GM19468 (cell line): ENCODE data around the gene ZNF320.
"Not testable (repeated sequence)": the region's sequence is repeated elsewhere in the genome, so short reads cannot be mapped to it uniquely, and the experiment has no call there.

Source experiments
- ATAC-seq: cut with Tn5 transposase; IDR thresholded peaks from one replicate; pipeline ENCODE4 v1.9.1; 2021; ENCODE audit warnings: mild to moderate bottlenecking, moderate library complexity, moderate number of reproducible peaks; ENCODE audit not compliant: unreplicated experiment; ENCODE audit errors: extremely low read depth

ZNF320 gene

GRCh38 chr19:52922841-52923777 is 25.7 kb upstream of the ZNF320 start, which contains the start of gene ZNF888:
Gene ZNF888, minus strand, starts transcription at chr19:52923428. Its CDS starts 5,555 bp downstream, at chr19:52917873.
- ATAC-seq = no peak

GRCh38 chr19:52917531-52917930 is 20.1 kb upstream of the ZNF320 start:
- no peak for ATAC-seq

GRCh38 chr19:52910648-52911047 is 13.2 kb upstream of the ZNF320 start:
- no peak for ATAC-seq

- not testable (repeated sequence) for ATAC-seq
Measured at GRCh38 chr19:52904052-52904780, 6.8 kb upstream of the ZNF320 start.

GRCh38 chr19:52901842-52902241 is 4.4 kb upstream of the ZNF320 start:
- no peak for ATAC-seq

GRCh38 chr19:52898596-52898995 is 1.2 kb upstream of the ZNF320 start:
- not testable (repeated sequence) for ATAC-seq

GRCh38 chr19:52898101-52898500 is 666 bp upstream of the ZNF320 start:
- ATAC-seq = no peak

- no peak for ATAC-seq
Measured at GRCh38 chr19:52896431-52897137, 851 bp downstream of the ZNF320 start.

GRCh38 chr19:52891336-52891735 is 6.1 kb downstream of the ZNF320 start:
- no peak for ATAC-seq

- ATAC-seq = no peak
Measured at GRCh38 chr19:52889931-52890330, 7.5 kb downstream of the ZNF320 start.

- ATAC-seq = no peak
Measured at GRCh38 chr19:52889076-52889475, 8.4 kb downstream of the ZNF320 start.

- no peak for ATAC-seq
Measured at GRCh38 chr19:52880895-52881389, 16.5 kb downstream of the ZNF320 start.

- ATAC-seq = not testable (repeated sequence)
Measured at GRCh38 chr19:52872996-52873395, 24.4 kb downstream of the ZNF320 start.

- no peak for ATAC-seq
Measured at GRCh38 chr19:52871466-52871865, 26.0 kb downstream of the ZNF320 start.

GRCh38 chr19:52868031-52868430 is 29.4 kb downstream of the ZNF320 start:
- not testable (repeated sequence) for ATAC-seq

- peak; percentile 90 for ATAC-seq
Measured at GRCh38 chr19:52857378-52858191, 39.9 kb downstream of the ZNF320 start, which contains the start of gene ZNF468. Gene ZNF468, minus strand, starts transcription at chr19:52857619. Its CDS starts 3,347 bp downstream, at chr19:52854272.

- not testable (repeated sequence) for ATAC-seq
Measured at GRCh38 chr19:52856540-52857377, 40.7 kb downstream of the ZNF320 start.
